ENCODE results near the gene SLF2. TPM values are rescaled to one million over a fixed set of nuclear protein-coding genes. Genes with fewer than 3 reads are reported as not detected.

The SLF2 gene
- total RNA-seq, 3 donors from 2014 or later (not counting 1 experiment from before 2014, with no cell fraction given): 24.2 to 35.4 (median 30.9) TPM

- Mint-ChIP-seq H3K9me3 (no peaks in the 10 kb centered on the region), H3K27me3 (ENCODE audit: low read depth in 2 of 2) (no peaks in the 10 kb centered on the region), H3K36me3 (peaks cover 8% of the 10 kb centered on the region), H3K27ac (no peak overlapping the region), H3K4me1 (no peaks in the 10 kb centered on the region), H3K4me3 (no peak overlapping the region)
- DNase-seq: peak in 1 of 2 donors; percentile 4
- no peaks in the 10 kb centered on the region for H3K27me3 ChIP-seq (ENCODE audit: control insufficient read depth, insufficient read depth, low read length)
- no peaks in the 10 kb centered on the region for H3K4me1 ChIP-seq (ENCODE audit: control insufficient read depth, insufficient read depth, low read length)
- no peak for TF ChIP-seq CTCF (IDR thresholded peaks at IDR 0.05)
- no peak overlapping the region for H3K4me3 ChIP-seq (ENCODE audit: low read length)
- intact Hi-C loops (cut with micrococcal nuclease): no loop called here
- H3K36me3 ChIP-seq (ENCODE audit: control insufficient read depth, insufficient read depth, low read length): peaks cover 14% of the 10 kb centered on the region
- no peaks in the 10 kb centered on the region for H3K9me3 ChIP-seq (ENCODE audit: control insufficient read depth, insufficient read depth, low read length)
- ATAC-seq: no peak
- H3K27ac ChIP-seq (ENCODE audit: low read length): no peak overlapping the region
- WGBS (ENCODE audit: insufficient coverage): 90% methylated on average over 5 of the region's 6 CpGs
Measured at GRCh38 chr10:100977436-100977835, 64.7 kb downstream of the SLF2 start.

GRCh38 chr10:100978121-100978900 lies 65.5 kb downstream of the SLF2 start:
- H3K4me1 ChIP-seq (ENCODE audit: control insufficient read depth, insufficient read depth, low read length): no peaks in the 10 kb centered on the region
- Mint-ChIP-seq H3K36me3 (peaks cover 8% of the 10 kb centered on the region), H3K9me3 (no peaks in the 10 kb centered on the region), H3K4me3 (no peak overlapping the region), H3K27me3 (ENCODE audit: low read depth in 2 of 2) (no peaks in the 10 kb centered on the region), H3K4me1 (no peaks in the 10 kb centered on the region), H3K27ac (no peak overlapping the region)
- peaks cover 14% of the 10 kb centered on the region for H3K36me3 ChIP-seq (ENCODE audit: control insufficient read depth, insufficient read depth, low read length)
- H3K9me3 ChIP-seq (ENCODE audit: control insufficient read depth, insufficient read depth, low read length): no peaks in the 10 kb centered on the region
- no peak for TF ChIP-seq CTCF (IDR thresholded peaks at IDR 0.05)
- H3K27ac ChIP-seq (ENCODE audit: low read length): no peak overlapping the region
- DNase-seq (no peak), ATAC-seq (no peak)
- 95% methylated on average over 13 of the region's 13 CpGs for WGBS (ENCODE audit: insufficient coverage)
- intact Hi-C loops (cut with micrococcal nuclease): no loop called here
- no peaks in the 10 kb centered on the region for H3K27me3 ChIP-seq (ENCODE audit: control insufficient read depth, insufficient read depth, low read length)
- no peak overlapping the region for H3K4me3 ChIP-seq (ENCODE audit: low read length)

GRCh38 chr10:100978901-100979195 lies 66.1 kb downstream of the SLF2 start:
- no peaks in the 10 kb centered on the region for H3K9me3 Mint-ChIP-seq
- TF ChIP-seq CTCF (IDR thresholded peaks at IDR 0.05): no peak
- Histone ChIP-seq H3K9me3 (ENCODE audit: control insufficient read depth, insufficient read depth, low read length) (no peaks in the 10 kb centered on the region), H3K27me3 (ENCODE audit: control insufficient read depth, insufficient read depth, low read length) (no peaks in the 10 kb centered on the region), H3K36me3 (ENCODE audit: control insufficient read depth, insufficient read depth, low read length) (peaks cover 15% of the 10 kb centered on the region), H3K27ac (ENCODE audit: low read length) (no peak overlapping the region), H3K4me3 (ENCODE audit: low read length) (no peak overlapping the region), H3K4me1 (ENCODE audit: control insufficient read depth, insufficient read depth, low read length) (no peaks in the 10 kb centered on the region)
- 94% methylated on average over 10 of the region's 10 CpGs for WGBS (ENCODE audit: insufficient coverage)
- no peak overlapping the region for H3K4me3 Mint-ChIP-seq
- H3K4me1 Mint-ChIP-seq: no peaks in the 10 kb centered on the region
- intact Hi-C loops (cut with micrococcal nuclease): no loop called here
- H3K27me3 Mint-ChIP-seq (ENCODE audit: low read depth in 2 of 2): no peaks in the 10 kb centered on the region
- ATAC-seq (no peak), DNase-seq (peak in 1 of 2 donors; percentile 5)
- H3K36me3 Mint-ChIP-seq: peaks cover 8% of the 10 kb centered on the region
- H3K27ac Mint-ChIP-seq: no peak overlapping the region

GRCh38 chr10:100979791-100980272 lies 67.1 kb downstream of the SLF2 start:
- 96% methylated on average over 16 of the region's 16 CpGs for WGBS (ENCODE audit: insufficient coverage)
- H3K4me3 ChIP-seq (ENCODE audit: low read length): no peak overlapping the region
- Mint-ChIP-seq H3K4me3 (no peak overlapping the region), H3K27ac (no peak overlapping the region), H3K27me3 (ENCODE audit: low read depth in 2 of 2) (no peaks in the 10 kb centered on the region), H3K4me1 (peaks cover 0 to 8% of the 10 kb centered on the region in 2 donors), H3K9me3 (no peaks in the 10 kb centered on the region), H3K36me3 (peaks cover 8% of the 10 kb centered on the region)
- ATAC-seq (no peak), DNase-seq (no peak)
- H3K27ac ChIP-seq (ENCODE audit: low read length): no peak overlapping the region
- intact Hi-C loops (cut with micrococcal nuclease): no loop called here
- no peaks in the 10 kb centered on the region for H3K27me3 ChIP-seq (ENCODE audit: control insufficient read depth, insufficient read depth, low read length)
- peaks cover 15% of the 10 kb centered on the region for H3K36me3 ChIP-seq (ENCODE audit: control insufficient read depth, insufficient read depth, low read length)
- no peaks in the 10 kb centered on the region for H3K9me3 ChIP-seq (ENCODE audit: control insufficient read depth, insufficient read depth, low read length)
- H3K4me1 ChIP-seq (ENCODE audit: control insufficient read depth, insufficient read depth, low read length): no peaks in the 10 kb centered on the region
- TF ChIP-seq CTCF (IDR thresholded peaks at IDR 0.05): no peak
